DOHH2 (cell line): ENCODE measurements around the gene DNASE1.

Experiments
- H3F3A ChIP-seq: fragments of 200-600 bp; sonication (generic), shearing (Covaris generic); 2 replicates; pipeline ENCODE4 v1.6.0; 2016; ENCODE audit warnings: antibody characterized with exemption, mild to moderate bottlenecking; ENCODE audit not compliant: control insufficient read depth, insufficient read depth
- H3K27ac ChIP-seq: fragments of 200-600 bp; sonication (generic); 2 replicates; pipeline ENCODE4 v1.5.1; 2014; ENCODE audit warnings: low read depth, mild to moderate bottlenecking, low read length, moderate library complexity
- H3K27me3 ChIP-seq: fragments of 200-600 bp; sonication (generic); 2 replicates; pipeline ENCODE4 v1.6.1; 2014; ENCODE audit warnings: mild to moderate bottlenecking, low read length, mixed read lengths; ENCODE audit not compliant: control insufficient read depth
- H3K36me3 ChIP-seq: fragments of 200-600 bp; sonication (generic); 2 replicates; pipeline ENCODE4 v1.6.1; 2014; ENCODE audit warnings: mild to moderate bottlenecking, low read length, moderate library complexity, mixed read lengths; ENCODE audit not compliant: control insufficient read depth
- H3K4me1 ChIP-seq: fragments of 200-600 bp; sonication (generic); 2 replicates; pipeline ENCODE4 v1.6.1; 2014; ENCODE audit warnings: mild to moderate bottlenecking, low read length, mixed read lengths; ENCODE audit not compliant: control insufficient read depth
- H3K4me2 ChIP-seq: fragments of 200-600 bp; sonication (generic); 2 replicates; pipeline ENCODE4 v1.6.0; 2014; ENCODE audit warnings: mild to moderate bottlenecking, low read length, moderate library complexity
- H3K4me3 ChIP-seq: fragments of 200-600 bp; sonication (generic); 2 replicates; pipeline ENCODE4 v1.5.1; 2014; ENCODE audit warnings: mild to moderate bottlenecking, low read length, mixed read lengths
- H3K79me2 ChIP-seq: fragments of 200-600 bp; sonication (generic); 2 replicates; pipeline ENCODE4 v1.6.1; 2014; ENCODE audit warnings: mild to moderate bottlenecking, low read length, mixed read lengths; ENCODE audit not compliant: control insufficient read depth
- H3K9me2 ChIP-seq: fragments of 200-600 bp; sonication (generic); replicated peaks from 2 replicates; pipeline ENCODE4 v1.6.1; 2014; ENCODE audit warnings: mild to moderate bottlenecking, low read length, mixed read lengths; ENCODE audit not compliant: control insufficient read depth
- H3K9me3 ChIP-seq: fragments of 200-600 bp; sonication (generic); 2 replicates; pipeline ENCODE4 v1.6.1; 2014; ENCODE audit warnings: antibody characterized with exemption, low read length, mixed read lengths; ENCODE audit not compliant: control insufficient read depth, insufficient read depth
- H4K20me1 ChIP-seq: fragments of 200-600 bp; sonication (generic); 2 replicates; pipeline ENCODE4 v1.6.0; 2014; ENCODE audit warnings: low read depth, mild to moderate bottlenecking, antibody characterized with exemption, low read length, moderate library complexity; ENCODE audit not compliant: control insufficient read depth, insufficient read depth
- EZH2phosphoT487 ChIP-seq: fragments of 200-600 bp; sonication (generic); IDR thresholded peaks from 2 replicates; pipeline ENCODE4 v1.6.1; 2017; ENCODE audit warnings: borderline replicate concordance, mild to moderate bottlenecking, antibody characterized with exemption, low read length, moderate library complexity, mixed read lengths
- TF ChIP-seq, protein P1 (sequence below): fragments of 200-600 bp; sonication (generic); IDR thresholded peaks from one replicate; pipeline ENCODE4 v1.5.1; 2014; ENCODE audit warnings: antibody characterized with exemption, mild to moderate bottlenecking, low read depth, low read length; ENCODE audit not compliant: poor library complexity, severe bottlenecking

Gene DNASE1

DNA sequence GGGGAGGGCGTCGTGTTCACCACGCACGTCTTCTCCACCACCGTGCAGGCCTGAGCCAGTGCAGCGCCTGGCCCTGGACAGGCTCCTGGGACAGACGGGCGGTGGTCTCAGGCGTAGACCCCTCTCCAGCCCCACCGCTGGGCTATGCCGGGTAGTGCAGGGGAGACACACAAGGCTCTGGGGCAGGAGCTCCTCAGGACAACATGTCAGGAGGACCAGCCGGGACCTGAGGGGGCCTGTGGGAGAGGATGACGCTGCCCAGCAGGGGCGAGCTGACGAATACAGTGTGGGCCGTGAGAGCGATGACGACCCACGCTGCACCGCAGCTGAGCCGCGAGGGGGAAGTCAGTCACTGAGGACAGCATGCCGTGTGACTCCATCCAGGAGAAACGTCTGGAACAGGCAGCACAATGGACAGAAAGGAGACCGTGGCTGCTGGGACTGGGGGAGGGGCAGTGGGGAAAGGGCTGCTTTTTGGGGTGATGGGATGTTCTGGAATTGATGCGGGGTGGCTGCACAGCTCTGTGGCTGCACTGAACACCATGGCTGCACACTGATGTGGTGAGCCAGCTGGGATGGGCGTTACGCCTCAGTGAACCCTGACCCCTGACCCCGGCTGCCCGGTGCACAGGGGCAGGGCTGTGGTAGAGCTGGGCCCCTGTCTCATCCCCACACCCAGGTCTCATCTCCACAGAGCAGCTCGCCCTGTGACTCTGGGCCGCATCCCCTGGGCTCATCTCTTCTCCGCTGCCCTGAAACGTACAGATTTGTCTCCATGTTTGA, 20.2 kb downstream of the DNASE1 start:
- peaks cover 89% of the 10 kb centered on the region for H3K36me3 ChIP-seq
- no peak overlapping the region for H3K4me3 ChIP-seq
- H3K4me1 ChIP-seq = no peaks in the 10 kb centered on the region
- no peaks in the 10 kb centered on the region for H3K9me3 ChIP-seq
- H3K27ac ChIP-seq = no peak overlapping the region
- TF ChIP-seq, protein P1, sequence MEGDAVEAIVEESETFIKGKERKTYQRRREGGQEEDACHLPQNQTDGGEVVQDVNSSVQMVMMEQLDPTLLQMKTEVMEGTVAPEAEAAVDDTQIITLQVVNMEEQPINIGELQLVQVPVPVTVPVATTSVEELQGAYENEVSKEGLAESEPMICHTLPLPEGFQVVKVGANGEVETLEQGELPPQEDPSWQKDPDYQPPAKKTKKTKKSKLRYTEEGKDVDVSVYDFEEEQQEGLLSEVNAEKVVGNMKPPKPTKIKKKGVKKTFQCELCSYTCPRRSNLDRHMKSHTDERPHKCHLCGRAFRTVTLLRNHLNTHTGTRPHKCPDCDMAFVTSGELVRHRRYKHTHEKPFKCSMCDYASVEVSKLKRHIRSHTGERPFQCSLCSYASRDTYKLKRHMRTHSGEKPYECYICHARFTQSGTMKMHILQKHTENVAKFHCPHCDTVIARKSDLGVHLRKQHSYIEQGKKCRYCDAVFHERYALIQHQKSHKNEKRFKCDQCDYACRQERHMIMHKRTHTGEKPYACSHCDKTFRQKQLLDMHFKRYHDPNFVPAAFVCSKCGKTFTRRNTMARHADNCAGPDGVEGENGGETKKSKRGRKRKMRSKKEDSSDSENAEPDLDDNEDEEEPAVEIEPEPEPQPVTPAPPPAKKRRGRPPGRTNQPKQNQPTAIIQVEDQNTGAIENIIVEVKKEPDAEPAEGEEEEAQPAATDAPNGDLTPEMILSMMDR = no peak
- TF ChIP-seq EZH2phosphoT487 = no peak
- H3K27me3 ChIP-seq = no peaks in the 10 kb centered on the region
- no peaks in the 10 kb centered on the region for H4K20me1 ChIP-seq
- no peaks in the 10 kb centered on the region for H3F3A ChIP-seq
- no peaks in the 10 kb centered on the region for H3K9me2 ChIP-seq
- H3K4me2 ChIP-seq = no peak overlapping the region
- no peaks in the 10 kb centered on the region for H3K79me2 ChIP-seq

GRCh38 chr16:3675601-3676130, 21.2 kb downstream of the DNASE1 start:
- no peak overlapping the region for H3K27ac ChIP-seq
- no peaks in the 10 kb centered on the region for H3F3A ChIP-seq
- no peaks in the 10 kb centered on the region for H3K4me1 ChIP-seq
- H4K20me1 ChIP-seq = no peaks in the 10 kb centered on the region
- peaks cover 92% of the 10 kb centered on the region for H3K36me3 ChIP-seq
- TF ChIP-seq EZH2phosphoT487 = no peak
- TF ChIP-seq, protein P1 = no peak
- H3K4me2 ChIP-seq = no peak overlapping the region
- no peaks in the 10 kb centered on the region for H3K9me2 ChIP-seq
- no peaks in the 10 kb centered on the region for H3K9me3 ChIP-seq
- no peaks in the 10 kb centered on the region for H3K79me2 ChIP-seq
- no peaks in the 10 kb centered on the region for H3K27me3 ChIP-seq
- no peak overlapping the region for H3K4me3 ChIP-seq

- H3K36me3 ChIP-seq = peaks cover 95% of the 10 kb centered on the region
- no peak overlapping the region for H3K4me3 ChIP-seq
- H3K4me2 ChIP-seq = no peak overlapping the region
- no peaks in the 10 kb centered on the region for H3K9me2 ChIP-seq
- no peaks in the 10 kb centered on the region for H3K4me1 ChIP-seq
- no peaks in the 10 kb centered on the region for H3F3A ChIP-seq
- H3K79me2 ChIP-seq = peaks cover 6% of the 10 kb centered on the region; the same call in 1 of the 2 replicates
- TF ChIP-seq, protein P1 = no peak
- TF ChIP-seq EZH2phosphoT487 = no peak
- H3K27me3 ChIP-seq = no peaks in the 10 kb centered on the region
- no peaks in the 10 kb centered on the region for H3K9me3 ChIP-seq
- no peaks in the 10 kb centered on the region for H4K20me1 ChIP-seq
- no peak overlapping the region for H3K27ac ChIP-seq
Measured at GRCh38 chr16:3677994-3678393, 23.5 kb downstream of the DNASE1 start.
